ENCODE results near the gene SCYGR5.

SCYGR5 gene

DNA sequence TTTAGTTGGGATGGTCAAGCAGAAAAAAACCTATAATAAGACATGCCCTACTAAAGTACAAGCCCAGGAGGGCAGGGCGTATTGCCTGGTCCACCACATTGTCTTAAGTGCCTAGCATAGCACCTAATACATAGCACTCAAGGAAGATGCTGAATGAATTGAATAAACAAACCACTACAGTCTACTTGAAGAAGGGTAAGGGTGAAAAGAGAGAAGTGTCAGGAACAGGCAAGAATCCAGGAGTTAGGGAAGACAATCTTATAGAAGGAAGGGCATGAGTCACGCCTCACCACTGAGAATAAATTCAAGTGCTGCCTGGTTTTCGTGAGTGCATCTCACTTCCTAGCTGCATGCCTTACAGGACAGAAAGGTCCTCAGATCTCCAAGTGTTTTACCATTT is 37.4 kb downstream of the SCYGR5 start:
- TF ChIP-seq, protein P1, sequence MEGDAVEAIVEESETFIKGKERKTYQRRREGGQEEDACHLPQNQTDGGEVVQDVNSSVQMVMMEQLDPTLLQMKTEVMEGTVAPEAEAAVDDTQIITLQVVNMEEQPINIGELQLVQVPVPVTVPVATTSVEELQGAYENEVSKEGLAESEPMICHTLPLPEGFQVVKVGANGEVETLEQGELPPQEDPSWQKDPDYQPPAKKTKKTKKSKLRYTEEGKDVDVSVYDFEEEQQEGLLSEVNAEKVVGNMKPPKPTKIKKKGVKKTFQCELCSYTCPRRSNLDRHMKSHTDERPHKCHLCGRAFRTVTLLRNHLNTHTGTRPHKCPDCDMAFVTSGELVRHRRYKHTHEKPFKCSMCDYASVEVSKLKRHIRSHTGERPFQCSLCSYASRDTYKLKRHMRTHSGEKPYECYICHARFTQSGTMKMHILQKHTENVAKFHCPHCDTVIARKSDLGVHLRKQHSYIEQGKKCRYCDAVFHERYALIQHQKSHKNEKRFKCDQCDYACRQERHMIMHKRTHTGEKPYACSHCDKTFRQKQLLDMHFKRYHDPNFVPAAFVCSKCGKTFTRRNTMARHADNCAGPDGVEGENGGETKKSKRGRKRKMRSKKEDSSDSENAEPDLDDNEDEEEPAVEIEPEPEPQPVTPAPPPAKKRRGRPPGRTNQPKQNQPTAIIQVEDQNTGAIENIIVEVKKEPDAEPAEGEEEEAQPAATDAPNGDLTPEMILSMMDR (conservative IDR thresholded peaks at IDR 0.05), result no peak
- H3K27ac ChIP-seq, result no peak overlapping the region

DNA sequence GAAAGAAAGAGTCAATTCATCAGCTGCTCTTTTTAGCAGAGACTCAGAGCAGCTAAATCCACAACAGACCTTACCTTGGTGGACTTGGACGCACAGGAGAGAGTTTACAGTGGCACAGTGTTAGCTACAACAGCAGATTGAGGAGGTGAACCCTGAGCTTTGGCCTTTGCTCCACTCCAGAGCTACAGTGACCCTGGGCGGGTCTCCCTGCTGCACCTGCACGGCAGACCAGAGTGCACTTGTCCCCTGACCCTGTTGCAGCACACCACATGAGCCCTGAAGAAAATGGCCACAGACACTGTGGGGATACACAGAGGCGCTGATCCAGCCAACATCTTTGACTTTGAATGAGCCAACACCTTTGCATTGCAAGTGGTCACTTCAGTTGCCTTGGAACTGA is 40.3 kb downstream of the SCYGR5 start:
- TF ChIP-seq, protein P1 (conservative IDR thresholded peaks at IDR 0.05), result no peak
- H3K27ac ChIP-seq, result no peak overlapping the region

DNA sequence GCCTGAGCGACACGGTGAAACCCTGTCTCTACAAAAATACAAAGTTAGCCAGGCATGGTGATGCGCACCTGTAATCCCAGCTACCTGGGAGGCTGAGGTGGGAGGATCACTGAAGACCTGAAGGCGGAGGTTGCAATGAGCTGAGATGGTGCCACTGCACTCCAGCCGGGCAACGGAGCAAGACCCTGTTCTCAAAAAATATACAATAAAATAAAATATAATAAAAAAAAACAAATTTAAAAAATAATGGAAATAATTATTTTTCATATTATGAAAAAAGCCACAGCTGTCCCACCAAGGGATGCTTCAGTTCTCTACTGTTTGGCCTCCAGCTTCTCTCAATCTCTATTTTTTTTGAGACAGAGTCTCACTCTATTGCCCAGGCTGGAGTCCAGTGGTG is 40.8 kb downstream of the SCYGR5 start:
- TF ChIP-seq, protein P1 (conservative IDR thresholded peaks at IDR 0.05), result no peak
- H3K27ac ChIP-seq, result no peak overlapping the region

DNA sequence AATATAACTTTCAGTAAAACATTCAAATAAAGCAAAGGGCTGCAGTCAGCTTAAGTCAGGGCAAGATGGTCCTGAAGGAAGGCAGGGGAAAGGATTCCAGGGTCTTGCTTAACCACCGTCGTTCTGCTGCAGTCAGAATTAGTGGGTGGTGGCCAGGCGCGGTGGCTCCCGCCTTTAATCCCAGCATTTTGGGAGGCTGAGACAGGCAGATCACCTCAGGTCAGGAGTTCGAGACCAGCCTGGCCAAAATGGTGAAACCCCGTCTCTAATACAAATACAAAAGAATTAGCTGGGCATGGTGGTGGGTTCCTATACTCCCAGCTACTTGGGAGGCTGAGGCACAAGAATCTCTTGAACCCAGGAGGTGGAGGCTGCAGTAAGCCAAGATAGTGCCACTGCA is 44.4 kb downstream of the SCYGR5 start:
- TF ChIP-seq, protein P1 (conservative IDR thresholded peaks at IDR 0.05), result no peak

DNA sequence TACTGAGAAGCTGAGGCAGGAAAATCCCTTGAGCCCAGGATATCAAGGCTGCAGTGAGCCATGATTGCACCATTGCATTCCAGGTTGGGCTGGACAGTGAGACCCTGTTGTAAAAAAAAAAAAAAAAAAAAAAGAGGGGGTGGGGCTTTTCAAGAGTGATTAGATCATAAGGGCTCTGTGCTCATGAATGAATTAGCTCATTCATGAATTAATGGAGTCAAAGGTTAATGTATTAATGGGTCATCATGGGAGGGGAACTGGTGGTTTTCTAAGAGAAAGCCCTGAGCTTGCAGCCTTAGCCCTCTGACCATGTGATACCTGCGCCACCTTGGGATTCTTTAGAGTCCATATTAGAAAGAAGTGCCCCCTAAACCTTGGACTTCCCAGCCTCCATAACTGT is 46.7 kb downstream of the SCYGR5 start:
- TF ChIP-seq, protein P1 (conservative IDR thresholded peaks at IDR 0.05), result no peak
- H3K27ac ChIP-seq, result no peak overlapping the region

More for the DNA sequence above, 44.4 kb downstream of the SCYGR5 start:
- no peak overlapping the region for H3K27ac ChIP-seq

DNA sequence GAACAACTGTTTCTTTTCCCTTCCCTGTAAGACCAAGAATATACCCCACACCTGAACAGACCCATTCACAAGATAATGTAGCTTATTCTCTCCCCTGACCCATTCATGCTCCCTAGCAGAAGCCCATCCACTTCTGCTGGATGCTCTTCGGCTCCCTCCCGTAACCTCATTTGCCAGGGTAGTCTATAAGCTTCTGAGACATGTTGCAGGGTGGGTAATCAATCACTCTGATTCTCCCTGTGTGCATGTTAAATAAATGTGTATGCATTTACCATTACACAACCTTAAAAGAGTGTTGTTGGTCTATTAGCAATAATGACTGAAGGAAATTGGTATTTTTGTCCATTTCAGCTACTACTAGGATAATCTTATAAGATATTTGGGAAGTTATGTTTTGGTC is 49.9 kb downstream of the SCYGR5 start:
- TF ChIP-seq, protein P1 (conservative IDR thresholded peaks at IDR 0.05), result no peak
- no peak overlapping the region for H3K27ac ChIP-seq

All from VCaP (cell line).